Upper lobe of left lung (tissue), 4 donors: Measurements from ENCODE around the gene SERTAD2.

Experiments
- CTCF ChIP-seq, 6 experiments: fragments of 450-650 bp in 4 of 6; fragments of 200-600 bp in 2 of 6; sonication (generic) in 2 of 6; IDR thresholded peaks; one replicate each; pipeline ENCODE4 v1.5.1; 2016 to 2019; ENCODE audit warnings: antibody characterized with exemption in 6 of 6
- EP300 ChIP-seq, 4 donors: sonication (generic); formaldehyde crosslinking; IDR thresholded peaks; one replicate each; pipeline ENCODE4 v1.5.1; 2017; ENCODE audit warnings: antibody characterized with exemption in 4 of 4, control low read depth in 2 of 4
- POLR2A ChIP-seq, 4 donors: fragments of 450-650 bp; IDR thresholded peaks; one replicate each; pipeline ENCODE4 v1.5.1; 2016 to 2017; ENCODE audit warnings: antibody characterized with exemption in 4 of 4, mild to moderate bottlenecking in 2 of 4
- POLR2AphosphoS5 ChIP-seq, 2 donors: sonication (generic); formaldehyde crosslinking; IDR thresholded peaks; one replicate each; pipeline ENCODE4 v1.5.1; 2017; ENCODE audit warnings: antibody characterized with exemption in 2 of 2

DNA sequence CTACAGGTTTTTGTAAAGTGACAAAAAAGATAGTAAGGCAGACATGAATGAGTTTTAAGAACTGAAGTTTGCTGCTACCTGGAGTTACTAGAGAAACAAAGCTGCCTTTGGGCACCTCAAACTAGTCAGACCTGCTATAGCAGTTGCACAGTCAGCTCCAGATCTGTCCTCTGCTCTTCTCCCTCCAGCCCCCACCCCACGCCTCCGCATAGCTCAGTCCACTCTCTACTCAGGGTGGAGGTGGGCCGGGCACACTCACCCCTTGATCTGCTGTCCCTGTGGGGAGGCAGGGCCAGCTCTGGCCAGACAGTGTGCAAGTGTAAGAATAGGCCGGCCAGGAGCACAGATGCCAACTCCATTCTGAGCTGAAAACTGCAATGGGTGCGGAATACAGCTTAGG, 4.1 kb downstream of the SERTAD2 start:
- no peak for TF ChIP-seq CTCF (IDR thresholded peaks at IDR 0.05)
- TF ChIP-seq POLR2AphosphoS5 (IDR thresholded peaks at IDR 0.05): no peak
- no peak for TF ChIP-seq EP300 (IDR thresholded peaks at IDR 0.05)
- TF ChIP-seq POLR2A (IDR thresholded peaks at IDR 0.05): no peak
